HL-60 (cell line): Measurements from ENCODE around the gene ATP1A4.

ENCODE experiments used
- POLR2AphosphoS5 ChIP-seq: IDR thresholded peaks from 2 replicates; pipeline ENCODE4 v1.6.1; 2012; ENCODE audit warnings: low read depth
- TF ChIP-seq, protein P1 (sequence below): IDR thresholded peaks from 2 replicates; pipeline ENCODE4 v1.6.1; 2012; ENCODE audit warnings: low read depth; ENCODE audit not compliant: insufficient replicate concordance
- TF ChIP-seq, protein P2 (sequence below): IDR thresholded peaks from one replicate; pipeline ENCODE4 v1.5.1; 2011; ENCODE audit warnings: low read length, control low read depth, inconsistent platforms; ENCODE audit not compliant: insufficient read depth

GRCh38 chr1:160101717-160102522 lies 49.5 kb upstream of the ATP1A4 start:
- TF ChIP-seq, protein P1, sequence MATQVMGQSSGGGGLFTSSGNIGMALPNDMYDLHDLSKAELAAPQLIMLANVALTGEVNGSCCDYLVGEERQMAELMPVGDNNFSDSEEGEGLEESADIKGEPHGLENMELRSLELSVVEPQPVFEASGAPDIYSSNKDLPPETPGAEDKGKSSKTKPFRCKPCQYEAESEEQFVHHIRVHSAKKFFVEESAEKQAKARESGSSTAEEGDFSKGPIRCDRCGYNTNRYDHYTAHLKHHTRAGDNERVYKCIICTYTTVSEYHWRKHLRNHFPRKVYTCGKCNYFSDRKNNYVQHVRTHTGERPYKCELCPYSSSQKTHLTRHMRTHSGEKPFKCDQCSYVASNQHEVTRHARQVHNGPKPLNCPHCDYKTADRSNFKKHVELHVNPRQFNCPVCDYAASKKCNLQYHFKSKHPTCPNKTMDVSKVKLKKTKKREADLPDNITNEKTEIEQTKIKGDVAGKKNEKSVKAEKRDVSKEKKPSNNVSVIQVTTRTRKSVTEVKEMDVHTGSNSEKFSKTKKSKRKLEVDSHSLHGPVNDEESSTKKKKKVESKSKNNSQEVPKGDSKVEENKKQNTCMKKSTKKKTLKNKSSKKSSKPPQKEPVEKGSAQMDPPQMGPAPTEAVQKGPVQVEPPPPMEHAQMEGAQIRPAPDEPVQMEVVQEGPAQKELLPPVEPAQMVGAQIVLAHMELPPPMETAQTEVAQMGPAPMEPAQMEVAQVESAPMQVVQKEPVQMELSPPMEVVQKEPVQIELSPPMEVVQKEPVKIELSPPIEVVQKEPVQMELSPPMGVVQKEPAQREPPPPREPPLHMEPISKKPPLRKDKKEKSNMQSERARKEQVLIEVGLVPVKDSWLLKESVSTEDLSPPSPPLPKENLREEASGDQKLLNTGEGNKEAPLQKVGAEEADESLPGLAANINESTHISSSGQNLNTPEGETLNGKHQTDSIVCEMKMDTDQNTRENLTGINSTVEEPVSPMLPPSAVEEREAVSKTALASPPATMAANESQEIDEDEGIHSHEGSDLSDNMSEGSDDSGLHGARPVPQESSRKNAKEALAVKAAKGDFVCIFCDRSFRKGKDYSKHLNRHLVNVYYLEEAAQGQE, result no peak
- TF ChIP-seq, protein P2, sequence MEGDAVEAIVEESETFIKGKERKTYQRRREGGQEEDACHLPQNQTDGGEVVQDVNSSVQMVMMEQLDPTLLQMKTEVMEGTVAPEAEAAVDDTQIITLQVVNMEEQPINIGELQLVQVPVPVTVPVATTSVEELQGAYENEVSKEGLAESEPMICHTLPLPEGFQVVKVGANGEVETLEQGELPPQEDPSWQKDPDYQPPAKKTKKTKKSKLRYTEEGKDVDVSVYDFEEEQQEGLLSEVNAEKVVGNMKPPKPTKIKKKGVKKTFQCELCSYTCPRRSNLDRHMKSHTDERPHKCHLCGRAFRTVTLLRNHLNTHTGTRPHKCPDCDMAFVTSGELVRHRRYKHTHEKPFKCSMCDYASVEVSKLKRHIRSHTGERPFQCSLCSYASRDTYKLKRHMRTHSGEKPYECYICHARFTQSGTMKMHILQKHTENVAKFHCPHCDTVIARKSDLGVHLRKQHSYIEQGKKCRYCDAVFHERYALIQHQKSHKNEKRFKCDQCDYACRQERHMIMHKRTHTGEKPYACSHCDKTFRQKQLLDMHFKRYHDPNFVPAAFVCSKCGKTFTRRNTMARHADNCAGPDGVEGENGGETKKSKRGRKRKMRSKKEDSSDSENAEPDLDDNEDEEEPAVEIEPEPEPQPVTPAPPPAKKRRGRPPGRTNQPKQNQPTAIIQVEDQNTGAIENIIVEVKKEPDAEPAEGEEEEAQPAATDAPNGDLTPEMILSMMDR, result no peak
- no peak for TF ChIP-seq POLR2AphosphoS5
